Sigmoid colon (tissue), 7 donors: ENCODE data around the gene ELAVL2. TPM values are rescaled to one million over a fixed set of nuclear protein-coding genes. Genes with fewer than 3 reads are reported as not detected.

Experiments
- DNase-seq: peaks from one replicate; pipeline ENCODE4 v3.0.0-alpha.2; 2019
- H3K27ac ChIP-seq, 4 donors: fragments of 200-600 bp; sonication (generic); one replicate each; pipeline ENCODE4 v1.5.1; 2016 to 2019; ENCODE audit warnings: mild to moderate bottlenecking in 1 of 4
- H3K27me3 ChIP-seq, 3 donors: fragments of 200-600 bp; sonication (generic); one replicate each; pipeline ENCODE4 v1.5.1; 2019; ENCODE audit warnings: mild to moderate bottlenecking in 1 of 3
- H3K36me3 ChIP-seq, 4 donors: fragments of 200-600 bp; sonication (generic); one replicate each; pipeline ENCODE4 v1.5.1; 2016 to 2019
- H3K4me1 ChIP-seq, 4 donors: fragments of 200-600 bp; sonication (generic); one replicate each; pipeline ENCODE4 v1.5.1; 2017 to 2019
- H3K4me3 ChIP-seq, 4 donors: fragments of 200-600 bp; sonication (generic); one replicate each; pipeline ENCODE4 v1.5.1; 2017 to 2019; ENCODE audit warnings: mild to moderate bottlenecking in 2 of 4, moderate library complexity in 1 of 4
- H3K9me3 ChIP-seq, 4 donors: fragments of 200-600 bp in 3 of 4; sonication (generic) in 3 of 4; one replicate each; pipeline versions ENCODE4 v1.5.1 to v1.6.1; 2013 to 2019
- CTCF ChIP-seq, 4 experiments: fragments of 450-650 bp in 3 of 4; fragments of 200-600 bp in 1 of 4; IDR thresholded peaks; one replicate each; pipeline ENCODE4 v1.5.1; 2016 to 2019; ENCODE audit warnings: antibody characterized with exemption in 4 of 4, mild to moderate bottlenecking in 3 of 4, moderate library complexity in 2 of 4
- EP300 ChIP-seq, 4 donors: sonication (generic); formaldehyde crosslinking; IDR thresholded peaks; one replicate each; pipeline ENCODE4 v1.6.1; 2017; ENCODE audit warnings: antibody characterized with exemption in 4 of 4
- POLR2A ChIP-seq, 2 donors: fragments of 450-650 bp; IDR thresholded peaks; one replicate each; pipeline ENCODE4 v1.6.1; 2016; ENCODE audit warnings: antibody characterized with exemption in 2 of 2, mild to moderate bottlenecking in 2 of 2, moderate library complexity in 2 of 2
- POLR2AphosphoS5 ChIP-seq, 4 donors: sonication (generic); formaldehyde crosslinking; IDR thresholded peaks; one replicate each; pipeline ENCODE4 v1.6.1; 2017; ENCODE audit warnings: antibody characterized with exemption in 4 of 4
- WGBS, 2 donors: extraction: QIAGEN DNeasy Blood & Tissue Kit; methylation state at CpG; one replicate each; pipeline ENCODE4 v1.1.7; 2013; 5-methylcytosine and 5-hydroxymethylcytosine counted together
- intact Hi-C: fragments of 100-400 bp; cut with DNase I; formaldehyde crosslinking; loops from one replicate; pipeline ENCODE4 v1.15.1; 2023
- polyA plus RNA-seq, 3 donors: library from polyadenylated mRNA; stranded (reverse); fragments of 200-250 nt; gene quantifications; one replicate each; pipeline ENCODE4 v1.2.3, GENCODE V29; 2013
- total RNA-seq, 4 donors: library from RNA; depleted of rRNA; stranded (reverse); fragments of >200 nt; gene quantifications; one replicate each; pipeline ENCODE4 v1.1.0, GENCODE V29; 2016
- donor health status: healthy with polysubstance abuse.
- donor health status: Bipolar disorder and iron deficiency.
- donor health status: healthy.

ELAVL2 gene
- total and polyA plus RNA-seq, 7 donors, result 0.16 to 0.36 (median 0.22) TPM; not detected in 4

- TF ChIP-seq CTCF (IDR thresholded peaks at IDR 0.05), result no peak
- no peak for TF ChIP-seq EP300 (IDR thresholded peaks at IDR 0.05)
- no peak for TF ChIP-seq POLR2AphosphoS5 (IDR thresholded peaks at IDR 0.05)
- TF ChIP-seq POLR2A (IDR thresholded peaks at IDR 0.05), result no peak
- Histone ChIP-seq H3K4me3 (no peak overlapping the region), H3K27me3 (no peaks in the 10 kb centered on the region), H3K36me3 (no peaks in the 10 kb centered on the region), H3K4me1 (no peaks in the 10 kb centered on the region), H3K9me3 (no peaks in the 10 kb centered on the region), H3K27ac (no peak overlapping the region)
- intact Hi-C loops, result no loop called here
- no peak for DNase-seq
- WGBS, 2 donors, result 91 to 92% methylated on average over 1 of the region's 1 CpG
Observed at GRCh38 chr9:23784962-23785361, 41.1 kb downstream of the ELAVL2 start.

- peaks cover 0 to 8% (median 4%) of the 10 kb centered on the region in 4 donors for H3K4me1 ChIP-seq
- no peak for DNase-seq
- intact Hi-C loops, result no loop called here
- no peak overlapping the region for H3K27ac ChIP-seq
- H3K9me3 ChIP-seq, result no peaks in the 10 kb centered on the region
- TF ChIP-seq POLR2AphosphoS5 (IDR thresholded peaks at IDR 0.05) (no peak), CTCF (IDR thresholded peaks at IDR 0.05) (no peak), POLR2A (IDR thresholded peaks at IDR 0.05) (no peak), EP300 (IDR thresholded peaks at IDR 0.05) (no peak)
- H3K36me3 ChIP-seq, result no peaks in the 10 kb centered on the region
- no peak overlapping the region for H3K4me3 ChIP-seq
- 46 to 87% methylated on average over 1 of the region's 1 CpG for WGBS, 2 donors
- no peaks in the 10 kb centered on the region for H3K27me3 ChIP-seq
Observed at GRCh38 chr9:23783509-23783908, 42.5 kb downstream of the ELAVL2 start.

DNA sequence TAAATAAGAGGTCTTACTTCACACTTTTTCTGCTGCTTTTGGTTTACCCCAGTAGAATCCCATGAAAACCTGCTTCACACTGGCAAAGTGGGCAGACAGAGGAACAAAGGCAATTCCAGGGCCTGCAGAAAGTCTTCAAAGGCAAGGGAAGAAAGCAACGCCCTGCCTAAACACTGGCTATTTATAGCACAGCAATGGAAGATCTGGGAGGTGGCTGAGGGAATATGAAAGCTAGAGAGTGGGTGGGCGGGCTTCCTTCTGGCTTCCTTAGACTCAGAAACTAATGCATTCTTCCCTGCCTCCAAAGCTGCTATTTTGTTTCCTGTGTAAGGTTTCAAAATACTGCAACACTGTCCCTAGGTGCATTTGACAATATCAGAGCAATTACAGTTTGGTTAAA, 46.8 kb downstream of the ELAVL2 start:
- no peak for TF ChIP-seq POLR2AphosphoS5 (IDR thresholded peaks at IDR 0.05)
- no peak for TF ChIP-seq POLR2A (IDR thresholded peaks at IDR 0.05)
- no peak for TF ChIP-seq EP300 (IDR thresholded peaks at IDR 0.05)
- TF ChIP-seq CTCF (IDR thresholded peaks at IDR 0.05), result no peak
- intact Hi-C loops, result no loop called here
- no peaks in the 10 kb centered on the region for H3K36me3 ChIP-seq
- no peak for DNase-seq
- WGBS, 2 donors, result 10 to 21% methylated on average over 2 of the region's 2 CpGs
- no peaks in the 10 kb centered on the region for H3K9me3 ChIP-seq
- no peaks in the 10 kb centered on the region for H3K27me3 ChIP-seq
- peaks cover 0 to 8% (median 4%) of the 10 kb centered on the region in 4 donors for H3K4me1 ChIP-seq
- no peak overlapping the region for H3K4me3 ChIP-seq
- no peak overlapping the region for H3K27ac ChIP-seq

DNA sequence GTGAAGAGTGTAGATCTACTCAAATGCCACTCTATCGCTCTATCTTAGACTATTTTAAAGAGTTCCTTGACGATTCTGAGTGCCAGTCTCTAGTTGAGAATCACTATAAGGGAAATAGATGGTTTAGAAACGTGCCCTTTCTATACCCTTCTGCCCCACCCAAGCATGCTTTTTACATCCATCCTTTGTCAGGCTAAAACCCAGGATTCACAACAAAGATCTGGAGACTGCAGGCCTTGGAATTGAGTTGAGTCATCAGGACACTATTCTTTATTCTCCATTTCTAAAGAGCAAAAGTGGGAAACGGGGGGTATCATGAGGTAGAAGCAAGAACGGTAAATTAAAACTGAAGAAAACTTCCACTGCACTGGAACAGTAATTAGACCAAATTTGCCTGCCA, 48.7 kb downstream of the ELAVL2 start:
- peaks cover 0 to 8% (median 4%) of the 10 kb centered on the region in 4 donors for H3K4me1 ChIP-seq
- no peak for TF ChIP-seq POLR2A (IDR thresholded peaks at IDR 0.05)
- no peak for TF ChIP-seq EP300 (IDR thresholded peaks at IDR 0.05)
- TF ChIP-seq CTCF (IDR thresholded peaks at IDR 0.05), result no peak
- H3K27ac ChIP-seq, result no peak overlapping the region
- H3K27me3 ChIP-seq, result no peaks in the 10 kb centered on the region
- DNase-seq, result no peak
- intact Hi-C loops, result no loop called here
- H3K9me3 ChIP-seq, result no peaks in the 10 kb centered on the region
- 82 to 92% methylated on average over 5 of the region's 5 CpGs for WGBS, 2 donors
- H3K36me3 ChIP-seq, result no peaks in the 10 kb centered on the region
- no peak overlapping the region for H3K4me3 ChIP-seq

DNA sequence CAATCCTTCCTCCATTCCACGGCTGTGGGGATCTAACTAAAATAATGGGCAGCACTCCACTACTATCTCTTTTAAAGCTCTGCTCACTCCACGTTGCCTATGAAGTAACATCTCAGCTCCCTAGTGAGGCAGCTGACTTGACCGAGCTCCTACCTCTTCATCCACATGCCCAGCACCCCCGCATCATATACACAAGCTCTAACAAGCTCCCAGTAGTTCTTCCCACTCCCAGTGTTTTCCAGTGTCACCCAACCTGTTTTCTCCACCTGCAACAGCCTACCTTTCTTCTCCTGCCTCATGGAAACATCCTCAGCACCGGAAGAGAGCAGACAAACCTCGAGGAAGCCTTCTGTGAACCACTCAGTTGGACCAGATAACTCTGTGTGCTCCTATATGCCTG, 50.5 kb downstream of the ELAVL2 start:
- H3K27ac ChIP-seq, result no peak overlapping the region
- WGBS, 2 donors, result 85 to 89% methylated on average over 6 of the region's 6 CpGs
- H3K9me3 ChIP-seq, result no peaks in the 10 kb centered on the region
- DNase-seq, result no peak
- intact Hi-C loops, result no loop called here
- peaks cover 0 to 8% (median 4%) of the 10 kb centered on the region in 4 donors for H3K4me1 ChIP-seq
- H3K36me3 ChIP-seq, result no peaks in the 10 kb centered on the region
- no peak overlapping the region for H3K4me3 ChIP-seq
- no peak for TF ChIP-seq EP300 (IDR thresholded peaks at IDR 0.05)
- TF ChIP-seq CTCF (IDR thresholded peaks at IDR 0.05), result no peak
- no peak for TF ChIP-seq POLR2A (IDR thresholded peaks at IDR 0.05)
- no peak for TF ChIP-seq POLR2AphosphoS5 (IDR thresholded peaks at IDR 0.05)
- no peaks in the 10 kb centered on the region for H3K27me3 ChIP-seq
